ENCODE results near the gene SCCPDH. TPM values are rescaled to one million over a fixed set of nuclear protein-coding genes. Genes with fewer than 3 reads are reported as not detected.

The SCCPDH gene
- total RNA-seq, 2 donors from 2014 or later: 21.4 to 23.1 TPM

DNA sequence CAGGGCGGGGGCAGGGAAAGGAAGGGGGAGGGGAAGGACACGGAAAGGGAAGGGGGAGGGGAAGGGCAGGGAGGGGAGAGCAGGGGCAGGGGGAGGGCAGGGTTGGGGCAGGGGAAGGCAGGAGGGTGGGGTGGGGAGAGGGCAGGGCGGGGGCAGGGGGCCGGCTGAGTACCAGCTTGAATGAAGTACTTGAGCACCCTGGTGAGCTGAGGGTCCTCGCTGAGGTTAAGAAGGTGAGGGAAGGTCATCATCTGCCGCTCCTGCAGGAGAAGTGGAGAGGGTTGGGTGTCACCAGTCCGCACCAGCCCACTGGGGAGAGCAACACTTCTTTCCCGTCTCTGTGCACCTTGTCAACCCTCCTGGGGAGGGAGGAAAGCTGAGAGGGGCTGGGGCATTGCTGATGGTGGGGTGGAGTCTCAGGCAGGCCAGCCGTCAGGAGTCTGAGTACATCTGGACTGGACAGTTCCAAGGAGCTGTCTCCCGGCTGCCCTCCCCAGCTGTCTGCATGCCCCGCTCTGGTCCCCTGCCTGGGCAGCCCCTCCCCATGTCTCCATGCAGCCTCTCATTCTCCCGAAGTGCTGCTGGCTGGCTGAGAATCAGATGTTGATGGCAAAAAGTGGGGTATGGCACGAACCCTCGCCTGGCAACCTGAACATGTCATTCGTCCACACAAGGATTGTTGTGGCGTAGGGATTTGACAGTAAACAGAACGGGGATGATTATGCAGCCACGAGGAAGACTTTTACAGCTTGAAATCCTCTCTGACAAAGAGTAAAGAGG is 70.0 kb downstream of the SCCPDH start:
- H3K27me3 ChIP-seq: no peaks in the 10 kb centered on the region
- H3K9me3 ChIP-seq: no peaks in the 10 kb centered on the region
- H3K27ac ChIP-seq: peak overlapping the region in 1 of 2 donors; percentile 54
- H3K36me3 ChIP-seq: no peaks in the 10 kb centered on the region
- no peak for TF ChIP-seq CTCF (IDR thresholded peaks at IDR 0.05)
- no peak for DNase-seq (ENCODE audit: low spot score)
- H3K4me3 ChIP-seq: no peak overlapping the region
- H3K4me1 ChIP-seq: peaks cover 0 to 12% of the 10 kb centered on the region in 2 donors

GRCh38 chr1:246794828-246795671 is 70.8 kb downstream of the SCCPDH start:
- Histone ChIP-seq H3K27me3 (no peaks in the 10 kb centered on the region), H3K9me3 (no peaks in the 10 kb centered on the region), H3K4me1 (peaks cover 0 to 12% of the 10 kb centered on the region in 2 donors), H3K4me3 (no peak overlapping the region), H3K27ac (peak overlapping the region in 1 of 2 donors; percentile 54), H3K36me3 (no peaks in the 10 kb centered on the region)
- no peak for TF ChIP-seq CTCF (IDR thresholded peaks at IDR 0.05)
- DNase-seq (ENCODE audit: low spot score): no peak

DNA sequence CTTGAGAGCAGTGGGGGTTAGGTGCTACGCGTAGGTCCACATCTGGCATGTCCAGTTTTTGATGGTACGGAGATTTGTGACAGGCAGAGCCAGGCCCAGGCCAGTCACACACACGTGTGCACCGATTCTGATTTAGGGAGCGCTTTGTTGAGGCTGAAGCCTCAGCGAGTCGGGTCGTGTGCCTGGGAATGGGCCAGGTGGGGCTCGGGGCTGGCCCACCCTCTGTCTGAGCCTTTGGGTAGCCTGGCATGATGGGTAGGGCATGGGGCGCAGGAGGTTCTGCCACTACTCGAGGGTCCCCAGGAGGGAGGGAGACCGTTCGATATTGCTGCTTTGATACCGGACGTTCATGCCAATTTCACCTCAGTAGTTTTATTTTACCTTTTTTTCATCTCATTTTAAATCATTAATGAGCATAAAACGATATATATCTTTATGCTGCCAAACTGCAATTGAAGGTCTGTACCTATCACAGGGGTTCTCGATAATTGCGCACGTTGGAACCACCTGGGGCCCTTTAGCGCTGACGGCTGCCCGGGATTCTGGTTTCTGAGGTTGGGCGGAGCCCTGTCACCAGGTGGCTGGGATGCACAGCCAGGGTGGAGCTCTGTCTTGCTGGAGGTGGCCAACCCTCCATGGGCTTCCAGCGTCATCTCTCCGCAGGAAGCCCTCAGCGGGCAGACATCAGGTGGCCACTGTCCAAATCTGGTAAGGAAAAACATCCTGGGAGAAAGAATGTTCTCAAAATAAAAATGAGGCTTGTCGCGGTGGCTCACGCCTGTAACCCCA is 71.9 kb downstream of the SCCPDH start:
- TF ChIP-seq CTCF (IDR thresholded peaks at IDR 0.05): no peak
- no peak for DNase-seq (ENCODE audit: low spot score)
- Histone ChIP-seq H3K4me1 (peaks cover 0 to 12% of the 10 kb centered on the region in 2 donors), H3K9me3 (no peaks in the 10 kb centered on the region), H3K27ac (no peak overlapping the region), H3K4me3 (no peak overlapping the region), H3K36me3 (no peaks in the 10 kb centered on the region), H3K27me3 (no peaks in the 10 kb centered on the region)

DNA sequence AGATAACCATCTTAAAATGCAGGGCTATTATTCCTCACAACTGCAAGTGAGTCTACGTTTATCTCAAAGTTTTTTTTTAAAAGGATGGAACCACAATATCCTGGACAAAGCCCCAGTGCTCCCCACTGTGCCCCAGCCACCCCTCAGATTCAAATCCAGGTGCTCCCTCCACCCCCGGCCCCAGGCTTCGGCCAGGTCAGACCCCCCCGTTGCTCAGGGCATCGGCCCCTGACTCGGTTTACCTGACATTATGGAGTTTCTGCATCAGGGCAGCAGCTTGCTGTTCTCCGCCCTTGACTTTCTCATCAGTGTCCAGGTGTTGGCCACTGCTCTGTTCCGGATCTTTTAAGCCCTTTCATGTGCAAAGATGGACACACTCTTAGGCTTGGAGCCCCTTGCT is 72.9 kb downstream of the SCCPDH start:
- Histone ChIP-seq H3K27ac (no peak overlapping the region), H3K36me3 (no peaks in the 10 kb centered on the region), H3K27me3 (no peaks in the 10 kb centered on the region), H3K4me3 (no peak overlapping the region), H3K4me1 (peaks cover 0 to 12% of the 10 kb centered on the region in 2 donors), H3K9me3 (no peaks in the 10 kb centered on the region)
- DNase-seq (ENCODE audit: low spot score): no peak
- TF ChIP-seq CTCF (IDR thresholded peaks at IDR 0.05): no peak

GRCh38 chr1:246797597-246797996 is 73.4 kb downstream of the SCCPDH start:
- Histone ChIP-seq H3K36me3 (no peaks in the 10 kb centered on the region), H3K4me3 (no peak overlapping the region), H3K27ac (no peak overlapping the region), H3K9me3 (no peaks in the 10 kb centered on the region), H3K27me3 (no peaks in the 10 kb centered on the region), H3K4me1 (peaks cover 0 to 12% of the 10 kb centered on the region in 2 donors)
- no peak for DNase-seq (ENCODE audit: low spot score)
- no peak for TF ChIP-seq CTCF (IDR thresholded peaks at IDR 0.05)
